SK-N-DZ (cell line): ENCODE measurements around the gene CDKN1A.

Experiments used
- DNase-seq: peaks from one replicate; pipeline ENCODE4 v3.0.0-alpha.2; 2015; ENCODE audit warnings: low spot score

The CDKN1A gene

DNA sequence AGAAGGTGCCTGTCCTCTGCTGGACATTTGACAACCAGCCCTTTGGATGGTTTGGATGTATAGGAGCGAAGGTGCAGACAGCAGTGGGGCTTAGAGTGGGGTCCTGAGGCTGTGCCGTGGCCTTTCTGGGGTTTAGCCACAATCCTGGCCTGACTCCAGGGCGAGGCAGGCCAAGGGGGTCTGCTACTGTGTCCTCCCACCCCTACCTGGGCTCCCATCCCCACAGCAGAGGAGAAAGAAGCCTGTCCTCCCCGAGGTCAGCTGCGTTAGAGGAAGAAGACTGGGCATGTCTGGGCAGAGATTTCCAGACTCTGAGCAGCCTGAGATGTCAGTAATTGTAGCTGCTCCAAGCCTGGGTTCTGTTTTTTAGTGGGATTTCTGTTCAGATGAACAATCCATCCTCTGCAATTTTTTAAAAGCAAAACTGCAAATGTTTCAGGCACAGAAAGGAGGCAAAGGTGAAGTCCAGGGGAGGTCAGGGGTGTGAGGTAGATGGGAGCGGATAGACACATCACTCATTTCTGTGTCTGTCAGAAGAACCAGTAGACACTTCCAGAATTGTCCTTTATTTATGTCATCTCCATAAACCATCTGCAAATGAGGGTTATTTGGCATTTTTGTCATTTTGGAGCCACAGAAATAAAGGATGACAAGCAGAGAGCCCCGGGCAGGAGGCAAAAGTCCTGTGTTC is 1.3 kb upstream of the CDKN1A start:
- no peak for DNase-seq

DNA sequence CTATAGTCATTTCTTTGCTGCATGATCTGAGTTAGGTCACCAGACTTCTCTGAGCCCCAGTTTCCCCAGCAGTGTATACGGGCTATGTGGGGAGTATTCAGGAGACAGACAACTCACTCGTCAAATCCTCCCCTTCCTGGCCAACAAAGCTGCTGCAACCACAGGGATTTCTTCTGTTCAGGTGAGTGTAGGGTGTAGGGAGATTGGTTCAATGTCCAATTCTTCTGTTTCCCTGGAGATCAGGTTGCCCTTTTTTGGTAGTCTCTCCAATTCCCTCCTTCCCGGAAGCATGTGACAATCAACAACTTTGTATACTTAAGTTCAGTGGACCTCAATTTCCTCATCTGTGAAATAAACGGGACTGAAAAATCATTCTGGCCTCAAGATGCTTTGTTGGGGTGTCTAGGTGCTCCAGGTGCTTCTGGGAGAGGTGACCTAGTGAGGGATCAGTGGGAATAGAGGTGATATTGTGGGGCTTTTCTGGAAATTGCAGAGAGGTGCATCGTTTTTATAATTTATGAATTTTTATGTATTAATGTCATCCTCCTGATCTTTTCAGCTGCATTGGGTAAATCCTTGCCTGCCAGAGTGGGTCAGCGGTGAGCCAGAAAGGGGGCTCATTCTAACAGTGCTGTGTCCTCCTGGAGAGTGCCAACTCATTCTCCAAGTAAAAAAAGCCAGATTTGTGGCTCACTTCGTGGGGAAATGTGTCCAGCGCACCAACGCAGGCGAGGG is 594 bp upstream of the CDKN1A start:
- no peak for DNase-seq

DNA sequence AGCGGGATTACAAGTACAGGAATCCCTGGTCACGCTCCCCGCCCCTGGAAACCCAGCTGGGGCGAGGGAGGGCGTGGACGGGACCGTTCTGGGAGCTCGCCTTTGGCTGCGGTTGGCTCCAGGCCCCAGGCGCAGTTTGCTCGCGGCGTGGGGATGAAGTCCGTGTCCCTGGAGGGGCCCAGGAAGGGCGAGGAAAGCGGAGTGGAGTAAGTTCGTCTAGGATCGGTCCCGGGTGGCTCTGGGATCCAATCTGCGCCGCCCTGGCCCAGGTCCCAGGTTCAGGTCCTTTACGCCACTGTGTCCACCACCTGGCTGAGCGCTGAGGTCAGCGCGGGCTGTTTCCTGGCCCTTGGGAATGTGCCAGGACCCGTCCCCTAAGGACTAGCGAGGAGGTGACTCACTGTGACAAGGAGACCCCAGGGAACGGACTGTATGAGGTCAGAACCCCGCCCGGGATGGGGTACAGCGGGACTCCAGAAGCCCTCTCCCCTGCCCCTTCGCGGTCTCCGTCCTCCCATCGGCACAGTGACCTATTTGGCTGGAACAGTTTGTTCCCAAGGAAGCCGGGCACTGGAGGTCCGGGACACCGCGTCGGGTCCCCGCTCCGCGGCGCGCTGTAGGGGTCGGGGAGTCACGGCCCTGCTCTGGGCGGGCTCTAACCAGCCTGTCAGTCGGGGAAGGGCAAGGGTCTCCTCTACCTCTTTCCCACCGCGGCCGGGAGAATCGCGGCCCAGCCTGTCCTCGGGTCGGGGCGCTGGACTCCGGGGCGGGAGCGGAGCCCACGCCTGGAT is 724 bp downstream of the CDKN1A start:
- no peak for DNase-seq

DNA sequence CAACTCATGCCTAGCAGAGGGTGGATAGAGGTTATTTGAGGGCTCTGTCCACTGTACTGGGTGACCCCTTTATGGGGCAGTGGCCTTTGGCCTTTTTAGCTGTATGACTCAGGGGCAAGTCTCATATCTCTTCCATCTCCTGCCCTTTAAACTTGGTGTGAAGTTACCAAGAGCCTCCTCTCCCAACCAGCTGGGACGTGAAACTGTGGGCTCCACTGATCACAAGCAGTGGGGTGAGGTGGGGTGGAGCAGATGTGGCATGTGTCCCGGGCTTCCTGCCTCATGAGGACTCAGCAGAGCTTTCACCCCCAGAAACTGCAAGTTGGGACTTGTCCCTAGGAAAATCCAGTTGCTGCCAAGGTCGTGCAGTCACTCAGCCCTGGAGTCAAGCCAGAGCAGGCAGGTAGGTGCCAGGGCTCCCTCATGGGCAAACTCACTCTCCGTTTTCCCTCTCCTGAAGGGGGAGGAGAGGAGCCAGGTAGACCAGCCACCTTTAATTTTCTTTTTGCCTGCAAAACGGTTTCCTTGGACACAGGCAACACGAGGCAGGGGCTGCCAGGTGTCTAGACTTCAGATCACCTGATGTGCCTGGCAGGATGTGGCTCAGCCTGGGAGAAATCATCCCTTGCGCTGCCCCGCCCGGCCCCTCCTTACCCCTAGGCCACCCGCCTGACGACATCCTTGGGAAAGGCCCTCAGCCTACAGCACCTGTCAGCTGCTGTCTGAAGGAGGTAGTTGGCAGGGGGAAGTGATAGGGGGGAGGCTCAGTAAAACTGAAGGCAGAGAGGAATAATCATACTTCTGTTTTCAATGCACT is 4.0 kb downstream of the CDKN1A start:
- DNase-seq = no peak

DNA sequence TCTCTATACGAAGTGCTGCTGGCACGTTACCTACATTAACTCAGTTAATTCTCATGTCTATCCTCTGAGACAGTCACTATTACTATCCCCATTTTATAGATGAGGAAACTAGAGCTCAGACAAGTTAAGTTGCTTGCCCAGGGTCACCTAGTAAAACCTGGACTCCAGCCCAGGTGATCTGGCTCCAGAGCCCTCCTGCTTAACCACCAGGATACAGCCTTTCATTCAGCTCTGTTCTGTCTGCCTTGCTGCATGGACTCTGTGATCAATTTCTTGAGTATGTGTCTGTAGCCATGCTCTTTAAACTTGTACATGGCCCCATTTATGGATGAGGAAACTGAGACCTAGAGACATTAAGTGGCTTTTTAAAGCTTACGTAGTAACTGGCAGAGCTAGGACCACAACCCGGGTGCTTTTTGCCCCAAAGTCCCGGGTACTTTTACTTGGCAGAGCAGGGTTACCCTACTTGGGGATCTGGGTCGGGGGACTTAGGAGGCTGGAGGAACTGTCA is 4.7 kb downstream of the CDKN1A start:
- DNase-seq = no peak

DNA sequence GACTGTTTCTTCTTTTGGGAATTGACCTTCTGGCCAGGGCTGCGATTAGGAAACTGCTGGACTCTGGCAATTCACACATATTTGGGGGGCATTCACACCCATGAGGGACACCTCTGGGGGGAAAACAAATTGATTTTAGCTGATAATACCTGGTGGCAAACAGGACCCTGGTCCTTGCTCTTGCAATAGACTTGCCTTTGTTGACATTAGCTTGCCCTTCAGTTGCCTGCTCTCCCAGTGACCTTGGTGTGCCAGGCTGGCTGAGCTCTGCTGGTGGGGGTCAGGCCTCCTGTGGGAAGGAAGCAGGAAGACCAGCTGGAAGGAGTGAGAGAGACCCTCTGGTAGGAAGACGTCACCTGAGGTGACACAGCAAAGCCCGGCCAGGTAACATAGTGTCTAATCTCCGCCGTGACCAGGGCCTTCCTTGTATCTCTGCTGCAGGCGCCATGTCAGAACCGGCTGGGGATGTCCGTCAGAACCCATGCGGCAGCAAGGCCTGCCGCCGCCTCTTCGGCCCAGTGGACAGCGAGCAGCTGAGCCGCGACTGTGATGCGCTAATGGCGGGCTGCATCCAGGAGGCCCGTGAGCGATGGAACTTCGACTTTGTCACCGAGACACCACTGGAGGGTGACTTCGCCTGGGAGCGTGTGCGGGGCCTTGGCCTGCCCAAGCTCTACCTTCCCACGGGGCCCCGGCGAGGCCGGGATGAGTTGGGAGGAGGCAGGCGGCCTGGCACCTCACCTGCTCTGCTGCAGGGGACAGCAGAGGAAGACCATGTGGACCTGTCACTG is 5.3 kb downstream of the CDKN1A start:
- no peak for DNase-seq

DNA sequence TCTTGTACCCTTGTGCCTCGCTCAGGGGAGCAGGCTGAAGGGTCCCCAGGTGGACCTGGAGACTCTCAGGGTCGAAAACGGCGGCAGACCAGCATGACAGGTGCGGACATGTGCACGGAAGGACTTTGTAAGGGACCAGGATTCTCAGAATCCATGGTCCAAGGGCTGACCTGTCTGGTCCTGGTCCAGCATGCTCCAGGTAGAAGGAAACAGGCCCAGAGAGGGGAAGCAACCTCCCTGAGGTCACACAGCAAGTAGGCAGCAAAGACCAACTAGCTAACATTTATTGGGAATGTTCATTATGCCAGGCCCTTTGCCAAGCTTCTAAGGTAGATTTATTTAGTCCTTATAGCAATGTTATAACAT is 5.9 kb downstream of the CDKN1A start:
- no peak for DNase-seq

DNA sequence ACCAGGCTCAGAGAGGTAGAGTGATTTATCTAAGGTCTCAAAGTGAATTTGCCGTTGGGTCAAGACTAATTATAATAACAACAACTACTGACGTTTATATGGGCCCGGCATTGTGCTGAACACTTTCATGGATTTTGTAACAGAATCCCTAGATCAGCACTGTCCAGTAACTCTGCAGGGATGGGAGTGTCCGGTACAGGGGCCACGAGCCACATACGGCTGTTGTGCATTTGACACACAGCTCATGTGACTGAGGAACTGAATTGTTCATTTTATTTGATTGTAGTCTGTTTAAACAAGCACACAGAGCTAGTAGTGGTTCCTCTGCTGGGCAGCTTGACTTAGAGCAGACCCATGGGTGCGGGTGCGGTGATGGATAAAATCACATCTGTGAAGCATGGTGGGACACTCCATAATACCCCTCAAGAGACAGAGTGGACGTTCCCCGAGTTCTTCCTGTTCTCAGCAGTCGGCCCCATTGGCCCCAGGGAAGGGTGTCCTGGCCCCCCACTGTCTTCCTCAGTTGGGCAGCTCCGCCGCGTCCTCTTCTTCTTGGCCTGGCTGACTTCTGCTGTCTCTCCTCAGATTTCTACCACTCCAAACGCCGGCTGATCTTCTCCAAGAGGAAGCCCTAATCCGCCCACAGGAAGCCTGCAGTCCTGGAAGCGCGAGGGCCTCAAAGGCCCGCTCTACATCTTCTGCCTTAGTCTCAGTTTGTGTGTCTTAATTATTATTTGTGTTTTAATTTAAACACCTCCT is 6.8 kb downstream of the CDKN1A start:
- no peak for DNase-seq

DNA sequence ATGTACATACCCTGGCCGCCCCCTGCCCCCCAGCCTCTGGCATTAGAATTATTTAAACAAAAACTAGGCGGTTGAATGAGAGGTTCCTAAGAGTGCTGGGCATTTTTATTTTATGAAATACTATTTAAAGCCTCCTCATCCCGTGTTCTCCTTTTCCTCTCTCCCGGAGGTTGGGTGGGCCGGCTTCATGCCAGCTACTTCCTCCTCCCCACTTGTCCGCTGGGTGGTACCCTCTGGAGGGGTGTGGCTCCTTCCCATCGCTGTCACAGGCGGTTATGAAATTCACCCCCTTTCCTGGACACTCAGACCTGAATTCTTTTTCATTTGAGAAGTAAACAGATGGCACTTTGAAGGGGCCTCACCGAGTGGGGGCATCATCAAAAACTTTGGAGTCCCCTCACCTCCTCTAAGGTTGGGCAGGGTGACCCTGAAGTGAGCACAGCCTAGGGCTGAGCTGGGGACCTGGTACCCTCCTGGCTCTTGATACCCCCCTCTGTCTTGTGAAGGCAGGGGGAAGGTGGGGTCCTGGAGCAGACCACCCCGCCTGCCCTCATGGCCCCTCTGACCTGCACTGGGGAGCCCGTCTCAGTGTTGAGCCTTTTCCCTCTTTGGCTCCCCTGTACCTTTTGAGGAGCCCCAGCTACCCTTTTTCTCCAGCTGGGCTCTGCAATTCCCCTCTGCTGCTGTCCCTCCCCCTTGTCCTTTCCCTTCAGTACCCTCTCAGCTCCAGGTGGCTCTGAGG is 7.6 kb downstream of the CDKN1A start:
- DNase-seq = no peak

DNA sequence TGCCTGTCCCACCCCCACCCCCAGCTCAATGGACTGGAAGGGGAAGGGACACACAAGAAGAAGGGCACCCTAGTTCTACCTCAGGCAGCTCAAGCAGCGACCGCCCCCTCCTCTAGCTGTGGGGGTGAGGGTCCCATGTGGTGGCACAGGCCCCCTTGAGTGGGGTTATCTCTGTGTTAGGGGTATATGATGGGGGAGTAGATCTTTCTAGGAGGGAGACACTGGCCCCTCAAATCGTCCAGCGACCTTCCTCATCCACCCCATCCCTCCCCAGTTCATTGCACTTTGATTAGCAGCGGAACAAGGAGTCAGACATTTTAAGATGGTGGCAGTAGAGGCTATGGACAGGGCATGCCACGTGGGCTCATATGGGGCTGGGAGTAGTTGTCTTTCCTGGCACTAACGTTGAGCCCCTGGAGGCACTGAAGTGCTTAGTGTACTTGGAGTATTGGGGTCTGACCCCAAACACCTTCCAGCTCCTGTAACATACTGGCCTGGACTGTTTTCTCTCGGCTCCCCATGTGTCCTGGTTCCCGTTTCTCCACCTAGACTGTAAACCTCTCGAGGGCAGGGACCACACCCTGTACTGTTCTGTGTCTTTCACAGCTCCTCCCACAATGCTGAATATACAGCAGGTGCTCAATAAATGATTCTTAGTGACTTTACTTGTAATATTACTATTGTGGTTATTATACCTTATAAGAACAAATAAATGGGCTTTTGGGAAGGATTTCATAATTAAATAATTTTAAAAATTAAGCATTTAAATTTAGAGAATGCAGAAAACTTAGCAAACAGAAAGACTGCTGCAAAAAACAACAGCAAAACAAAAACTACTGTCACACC is 8.4 kb downstream of the CDKN1A start:
- no peak for DNase-seq

DNA sequence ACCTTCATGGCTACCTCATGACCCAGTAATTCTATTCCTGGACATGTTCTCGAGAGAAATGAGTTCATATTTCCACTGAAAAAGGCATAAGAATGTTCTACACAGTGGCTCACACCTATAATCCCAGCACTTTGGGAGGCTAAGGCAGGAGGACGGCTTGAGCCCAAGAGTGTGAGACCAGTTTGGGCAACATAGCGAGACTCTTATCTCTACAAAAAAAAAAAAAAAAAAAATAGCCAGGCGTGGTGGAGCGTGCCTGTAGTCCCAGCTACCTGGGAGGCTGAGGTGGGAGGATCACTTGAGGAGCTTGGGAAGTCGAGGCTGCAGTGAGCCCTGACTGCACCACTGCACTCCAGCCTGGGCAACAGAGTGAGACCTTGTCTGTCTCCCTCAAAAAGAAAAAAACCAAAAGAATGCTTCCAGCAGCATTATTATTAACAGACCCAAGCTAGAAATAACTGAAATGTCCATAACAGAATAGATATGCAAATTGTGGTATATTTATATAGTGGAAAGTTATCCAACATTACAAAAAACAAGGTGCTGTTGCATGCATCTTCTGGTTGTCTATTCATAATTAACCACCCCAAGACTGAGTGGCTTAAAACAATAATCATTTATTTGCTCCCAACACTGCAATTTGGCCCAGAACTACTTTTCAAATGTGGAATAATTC is 9.7 kb downstream of the CDKN1A start:
- DNase-seq = no peak

DNA sequence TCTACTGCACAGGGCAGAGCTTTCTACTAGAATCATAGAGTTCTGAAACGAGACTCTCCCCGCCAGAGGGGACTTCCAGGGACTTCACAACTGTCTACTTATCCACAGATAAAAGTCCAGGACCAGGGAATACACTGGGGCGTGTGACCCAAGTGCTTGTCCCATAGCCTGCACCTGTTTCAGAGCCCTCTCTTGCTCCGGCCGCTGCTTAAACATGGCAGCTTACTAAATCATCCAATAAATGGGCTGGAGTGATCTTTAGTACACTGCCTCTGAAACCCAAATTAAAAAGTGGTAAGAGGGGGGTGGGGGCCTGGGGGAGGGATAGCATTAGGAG is 10.2 kb downstream of the CDKN1A start:
- no peak for DNase-seq

DNA sequence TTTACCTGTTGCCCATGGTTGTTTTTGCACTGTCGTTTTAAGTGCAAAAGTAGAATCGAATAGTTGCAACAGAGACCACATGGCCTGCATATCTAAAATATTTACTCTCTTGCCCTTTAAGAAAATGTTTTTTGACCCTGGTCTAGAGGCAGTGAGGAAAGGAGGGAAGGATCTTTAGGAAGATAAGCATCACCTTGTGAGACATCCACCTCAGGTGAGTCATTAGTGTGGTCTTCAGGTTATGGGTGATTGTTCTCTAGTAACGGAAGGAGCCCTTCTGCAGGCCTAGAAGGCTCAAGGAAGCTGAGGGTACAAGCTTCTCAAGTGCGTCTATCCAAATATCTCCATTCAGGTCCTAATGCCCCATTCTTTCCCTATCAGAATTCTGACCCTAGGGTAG is 12.5 kb downstream of the CDKN1A start:
- no peak for DNase-seq

DNA sequence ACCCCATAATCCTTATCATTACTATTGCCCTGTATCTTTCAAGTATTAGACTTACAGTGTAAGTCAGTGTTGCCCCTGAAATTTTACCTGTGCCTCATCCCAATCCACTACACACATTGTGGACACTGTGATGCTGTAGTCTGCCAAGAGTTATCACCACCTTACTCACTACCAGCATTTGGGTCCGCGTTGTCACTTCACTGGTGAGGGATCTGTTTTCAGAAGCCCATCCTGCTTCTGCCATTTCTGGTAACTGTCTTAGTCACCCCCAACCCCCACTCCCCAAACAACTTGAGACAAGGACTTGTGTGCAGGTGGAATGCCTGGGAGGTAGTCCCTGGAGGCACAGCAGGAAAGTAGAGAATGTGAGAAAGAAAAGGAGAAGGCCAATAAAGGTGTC is 13.1 kb downstream of the CDKN1A start:
- DNase-seq = no peak

DNA sequence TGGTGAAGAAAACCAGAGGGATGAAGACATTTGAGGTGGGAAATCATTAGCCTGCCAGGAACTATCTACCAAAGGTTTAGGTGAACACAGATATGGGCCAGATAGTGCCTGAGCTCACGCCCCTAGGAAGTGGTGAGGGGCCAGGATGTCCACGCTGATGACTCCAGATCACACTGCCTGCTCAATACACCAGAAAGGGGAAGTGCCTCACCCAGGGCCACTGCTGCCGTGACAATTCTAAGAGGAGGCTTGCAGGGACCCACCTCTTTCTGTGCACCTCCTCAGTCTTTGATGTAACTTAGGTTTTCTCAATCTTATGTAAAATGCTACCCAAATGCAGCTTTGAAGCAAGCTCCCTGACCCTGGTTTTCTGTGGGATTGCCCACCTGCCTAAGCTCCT is 13.7 kb downstream of the CDKN1A start:
- no peak for DNase-seq

DNA sequence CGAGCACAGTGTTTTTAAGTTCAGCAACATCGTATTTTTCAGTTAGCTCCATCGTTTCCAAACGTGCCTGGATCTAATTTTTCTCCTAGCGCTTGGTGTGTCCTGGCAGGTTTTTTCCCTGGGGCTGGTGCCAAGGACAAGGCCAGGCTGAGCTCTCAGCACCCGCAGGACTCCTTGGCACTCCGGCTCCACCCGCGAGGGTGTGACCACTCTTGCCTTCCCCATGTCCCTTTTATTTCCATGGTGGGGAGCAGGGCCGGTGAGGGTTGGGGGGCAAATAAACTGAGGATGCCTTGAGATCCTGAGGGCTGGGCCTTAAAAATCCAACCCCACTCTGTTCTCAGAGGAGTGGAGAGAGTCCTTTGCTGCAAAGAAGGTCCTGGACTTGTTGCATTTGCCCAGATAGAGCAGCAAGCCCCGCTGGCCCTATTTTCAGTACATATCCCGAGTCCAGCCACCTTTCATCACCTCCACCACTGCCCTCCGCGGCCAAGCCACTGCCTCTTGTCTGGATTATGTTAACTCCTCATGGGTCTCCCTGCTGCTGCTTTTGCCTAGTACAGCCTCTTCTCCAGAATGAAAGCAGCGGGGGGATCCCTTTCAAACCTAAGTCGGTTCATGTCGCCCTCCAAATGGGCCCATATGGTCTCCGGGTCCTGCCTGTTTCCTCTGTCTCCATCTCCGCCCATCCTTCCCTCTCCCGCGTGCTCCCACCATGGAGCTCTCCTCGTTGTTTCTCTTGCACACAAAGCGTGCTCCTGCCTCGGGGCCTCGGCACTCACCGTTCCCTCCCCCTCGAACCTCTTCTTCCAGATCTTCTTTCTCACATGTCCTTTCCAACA is 14.6 kb downstream of the CDKN1A start:
- no peak for DNase-seq

DNA sequence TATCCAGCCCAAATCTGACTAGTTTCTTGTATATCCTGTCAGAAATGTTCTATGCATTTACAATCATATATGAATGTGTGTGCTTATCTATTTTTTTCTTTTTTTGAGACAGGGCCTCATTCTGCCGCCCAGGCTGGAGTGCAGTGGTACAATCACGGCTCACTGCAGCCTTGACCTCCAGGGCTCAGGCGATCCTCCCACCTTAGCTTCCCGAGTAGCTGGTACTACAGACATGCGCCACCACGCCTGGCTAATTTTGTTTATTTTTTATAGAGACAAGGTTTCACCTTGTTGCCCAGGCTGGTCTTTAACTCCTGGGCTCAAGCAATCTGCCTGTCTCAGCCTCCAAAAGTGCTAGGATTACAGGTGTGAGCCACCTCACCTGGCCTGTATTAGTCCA is 16.1 kb downstream of the CDKN1A start:
- no peak for DNase-seq
